Bronchial smooth muscle cell (primary cell): Measurements from ENCODE around the gene UBC. TPM values are rescaled to one million over a fixed set of nuclear protein-coding genes. Genes with fewer than 3 reads are reported as not detected.

Experiments
- total RNA-seq: library from RNA; depleted of rRNA; stranded (reverse); fragments of >200 nt; gene quantifications from 2 replicates; pipeline ENCODE4 v1.2.1, GENCODE V29; 2014

Gene UBC
- total RNA-seq = 2,781 and 4,093 TPM in 2 replicates

DNA sequence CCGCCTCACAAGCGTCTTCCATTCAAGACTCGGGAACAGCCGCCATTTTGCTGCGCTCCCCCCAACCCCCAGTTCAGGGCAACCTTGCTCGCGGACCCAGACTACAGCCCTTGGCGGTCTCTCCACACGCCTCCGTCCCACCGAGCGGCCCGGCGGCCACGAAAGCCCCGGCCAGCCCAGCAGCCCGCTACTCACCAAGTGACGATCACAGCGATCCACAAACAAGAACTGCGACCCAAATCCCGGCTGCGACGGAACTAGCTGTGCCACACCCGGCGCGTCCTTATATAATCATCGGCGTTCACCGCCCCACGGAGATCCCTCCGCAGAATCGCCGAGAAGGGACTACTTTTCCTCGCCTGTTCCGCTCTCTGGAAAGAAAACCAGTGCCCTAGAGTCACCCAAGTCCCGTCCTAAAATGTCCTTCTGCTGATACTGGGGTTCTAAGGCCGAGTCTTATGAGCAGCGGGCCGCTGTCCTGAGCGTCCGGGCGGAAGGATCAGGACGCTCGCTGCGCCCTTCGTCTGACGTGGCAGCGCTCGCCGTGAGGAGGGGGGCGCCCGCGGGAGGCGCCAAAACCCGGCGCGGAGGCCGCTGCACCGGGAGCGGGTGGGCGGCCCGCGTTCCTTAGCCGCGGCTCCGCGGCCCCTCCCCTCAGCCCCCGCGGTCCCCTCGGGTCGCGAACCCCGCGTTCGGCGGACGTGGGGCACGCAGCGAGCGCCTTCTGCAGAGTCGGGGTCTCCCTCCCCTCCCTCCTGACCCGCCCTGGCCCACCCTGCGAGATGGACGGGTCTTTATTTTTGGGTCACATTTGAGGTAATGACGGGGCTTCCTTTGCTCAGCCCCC lies at the start of gene UBC:
Gene UBC, minus strand, starts transcription at position 259 of the 847 bp plus-strand sequence. CDS start 879 bp downstream, outside the sequence.

DNA sequence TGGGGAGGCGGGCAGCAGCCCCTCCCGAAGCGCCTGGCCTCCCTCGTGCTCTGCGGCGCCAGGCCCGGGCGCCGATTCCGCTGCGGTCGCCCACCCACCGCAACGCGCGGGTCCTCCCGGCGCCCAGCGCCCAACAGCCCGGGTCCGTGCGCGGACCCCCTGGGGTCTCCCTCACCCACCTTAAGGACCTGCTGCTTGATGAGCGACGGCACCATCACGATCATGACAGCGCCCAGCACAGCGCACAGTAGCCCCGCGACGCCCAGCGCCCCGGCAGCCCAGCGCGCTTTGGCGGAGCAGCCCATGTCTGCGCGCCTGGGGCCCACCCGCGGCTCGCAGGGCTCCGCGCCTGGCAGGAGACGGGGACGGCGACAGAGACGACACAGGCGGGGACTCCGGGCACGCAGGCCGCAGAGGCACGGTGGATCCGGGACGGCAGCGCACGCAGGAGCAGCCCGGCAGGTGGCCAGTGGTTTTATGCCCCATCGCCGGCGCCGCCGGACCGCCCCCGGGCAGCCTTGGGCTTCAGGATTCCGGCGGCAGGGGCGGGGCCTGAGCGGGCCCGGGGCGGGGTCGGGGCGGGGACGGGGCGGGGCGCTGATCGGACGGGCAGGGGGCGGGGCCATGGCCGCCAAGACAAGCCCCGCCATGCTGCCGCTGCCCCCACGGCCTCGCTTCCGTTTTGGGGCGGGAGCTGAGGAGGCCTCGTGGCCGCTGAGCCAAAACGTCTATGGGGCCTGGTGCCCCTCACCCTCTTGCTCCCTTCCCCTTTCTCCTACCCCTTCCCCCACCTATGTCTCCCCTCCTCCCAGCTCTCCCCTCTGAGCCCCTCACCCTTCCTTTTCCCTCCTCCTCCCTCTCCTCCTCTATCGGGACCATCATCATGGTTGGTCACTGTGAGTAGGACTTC lies 50.8 kb downstream of the UBC start, which contains the start of gene SCARB1:
Gene SCARB1, minus strand, starts transcription at position 449 of the 910 bp plus-strand sequence. Its CDS starts 144 bp downstream, at position 305.

Other genes with a start within 250 kb of the UBC start
- 4.6 and 6.6 TPM in 2 replicates for gene SCARB1, start 50.8 kb downstream of the UBC start, total RNA-seq
- 7.6 and 8.2 TPM in 2 replicates for gene DHX37, start 74.5 kb upstream of the UBC start, total RNA-seq
- gene BRI3BP, start 79.0 kb upstream of the UBC start, total RNA-seq = 1.4 and 1.5 TPM in 2 replicates
- gene AACS, start 150.8 kb upstream of the UBC start, total RNA-seq = 24.7 and 27.6 TPM in 2 replicates